H1 (cell line): ENCODE data around the gene VIM. TPM values are rescaled to one million over a fixed set of nuclear protein-coding genes. Genes with fewer than 3 reads are reported as not detected.

ENCODE experiments used
- CTCF ChIA-PET: fragments of 300-600 bp; sonication (Branson Sonifier 250); formaldehyde crosslinking; loops from one replicate; lab custom pipeline; 2021; ENCODE audit not compliant: partially characterized antibody; lab: Charles Lee
- POLR2A ChIA-PET: fragments of 300-600 bp; sonication (Branson Sonifier 250); formaldehyde crosslinking; loops from one replicate; lab custom pipeline; 2021; ENCODE audit warnings: inconsistent platforms; ENCODE audit not compliant: partially characterized antibody; lab: Charles Lee
- DNase-seq, 2 experiments: peaks; one replicate each; pipeline versions ENCODE4 v3.0.0 to v3.0.0-alpha.2; 2010 to 2022; ENCODE audit warnings: low spot score in 2 of 2, low read depth in 1 of 2, mixed read lengths in 1 of 2
- FAIRE-seq: peaks from 2 replicates; lab custom pipeline; 2011; peaks lifted over from hg19 to GRCh38; lab: Jason Lieb, UNC
- H2AFZ ChIP-seq: 2 replicates; pipeline ENCODE4 v1.8.1; 2012; ENCODE audit warnings: low read length, inconsistent platforms
- H2AK5ac ChIP-seq: 2 replicates; pipeline ENCODE4 v1.6.1; 2013; ENCODE audit warnings: low read depth, low read length
- H2BK120ac ChIP-seq: replicated peaks from 2 replicates; pipeline ENCODE3; 2013; ENCODE audit warnings: low read depth, low read length, inconsistent platforms
- H2BK12ac ChIP-seq: 2 replicates; pipeline ENCODE4 v1.6.1; 2013; ENCODE audit warnings: low read depth, low read length
- H2BK15ac ChIP-seq: 2 replicates; pipeline ENCODE4 v1.6.1; 2013; ENCODE audit warnings: low read length
- H2BK20ac ChIP-seq: 2 replicates; pipeline ENCODE4 v1.6.1; 2013; ENCODE audit warnings: low read length
- H2BK5ac ChIP-seq: 2 replicates; pipeline ENCODE4 v1.6.1; 2013; ENCODE audit warnings: low read depth, low read length
- H3K14ac ChIP-seq: 2 replicates; pipeline ENCODE4 v1.6.1; 2013; ENCODE audit warnings: inconsistent platforms; ENCODE audit not compliant: insufficient read length
- H3K18ac ChIP-seq: 2 replicates; pipeline ENCODE4 v1.6.1; 2013; ENCODE audit warnings: low read length; ENCODE audit errors: extremely low read depth
- H3K23ac ChIP-seq: 2 replicates; pipeline ENCODE4 v1.6.1; 2013; ENCODE audit warnings: inconsistent platforms; ENCODE audit not compliant: insufficient read length
- H3K23me2 ChIP-seq: 2 replicates; pipeline ENCODE4 v1.6.1; 2013; ENCODE audit warnings: low read depth, low read length
- H3K27ac ChIP-seq: 2 replicates; pipeline ENCODE4 v1.6.1; 2011; ENCODE audit warnings: low read depth, low read length, inconsistent platforms
- H3K27me3 ChIP-seq, 4 experiments: replicated peaks in 1 of 4; 1 replicate in 1 of 4; 2 replicates in 3 of 4; pipeline versions ENCODE4 v1.6.1 to v1.8.1; 2011 to 2013; ENCODE audit warnings: low read length in 3 of 4, mild to moderate bottlenecking in 3 of 4, inconsistent platforms in 2 of 4, mixed read lengths in 2 of 4, moderate library complexity in 1 of 4; ENCODE audit not compliant: control insufficient read depth in 3 of 4, insufficient read depth in 3 of 4; ENCODE audit errors: extremely low read depth in 1 of 4
- H3K36me3 ChIP-seq, 4 experiments: 2 replicates each; pipeline versions ENCODE4 v1.6.1 to v1.8.1; 2011 to 2013; ENCODE audit warnings: mild to moderate bottlenecking in 4 of 4, low read length in 3 of 4, moderate library complexity in 2 of 4, control low read depth in 1 of 4, inconsistent platforms in 1 of 4; ENCODE audit not compliant: insufficient read depth in 4 of 4, control insufficient read depth in 2 of 4
- H3K4ac ChIP-seq: replicated peaks from 2 replicates; pipeline ENCODE3; 2013; ENCODE audit warnings: low read length, low read depth, mixed read lengths, inconsistent platforms; ENCODE audit not compliant: insufficient read length
- H3K4me1 ChIP-seq, 4 experiments: replicated peaks in 1 of 4; 1 replicate in 1 of 4; 2 replicates in 3 of 4; pipeline versions ENCODE4 v1.6.1 to v1.8.1; 2011 to 2013; ENCODE audit warnings: low read length in 3 of 4, inconsistent platforms in 2 of 4, mixed read lengths in 1 of 4; ENCODE audit not compliant: insufficient read depth in 4 of 4, control insufficient read depth in 3 of 4
- H3K4me2 ChIP-seq, 2 experiments: 2 replicates each; pipeline versions ENCODE4 v1.6.1 to v1.8.1; 2011 to 2013; ENCODE audit warnings: low read depth in 2 of 2, low read length in 2 of 2, control low read depth in 1 of 2, inconsistent platforms in 1 of 2, mild to moderate bottlenecking in 1 of 2; ENCODE audit not compliant: insufficient read depth in 1 of 2
- H3K4me3 ChIP-seq, 4 experiments: fragments of 200-600, 300-600 bp in 1 of 4; sonication (generic), shearing (Covaris generic), sonication (Bioruptor Twin) in 1 of 4; 2 replicates each; pipeline versions ENCODE4 v1.5.1 to v1.8.1; 2011 to 2016; ENCODE audit warnings: low read length in 4 of 4, low read depth in 3 of 4, control low read depth in 2 of 4, inconsistent platforms in 2 of 4, mild to moderate bottlenecking in 2 of 4, mixed read lengths in 1 of 4, moderate library complexity in 1 of 4; ENCODE audit not compliant: insufficient read depth in 2 of 4; ENCODE audit errors: extremely low read depth in 1 of 4
- H3K56ac ChIP-seq: replicated peaks from 2 replicates; pipeline ENCODE3; 2013; ENCODE audit warnings: low read depth, mild to moderate bottlenecking, mixed read lengths, low read length, inconsistent platforms; ENCODE audit not compliant: insufficient read length
- H3K79me1 ChIP-seq: 2 replicates; pipeline ENCODE4 v1.6.1; 2013; ENCODE audit warnings: low read depth, low read length, control low read depth
- H3K79me2 ChIP-seq, 2 experiments: 2 replicates each; pipeline versions ENCODE4 v1.6.1 to v1.8.1; 2012 to 2013; ENCODE audit warnings: low read length in 2 of 2, mild to moderate bottlenecking in 2 of 2, inconsistent platforms in 1 of 2; ENCODE audit not compliant: insufficient read depth in 2 of 2, control insufficient read depth in 1 of 2
- H3K9ac ChIP-seq, 4 experiments: replicated peaks in 1 of 4; 1 replicate in 1 of 4; 2 replicates in 3 of 4; pipeline versions ENCODE4 v1.6.1 to v1.8.1; 2011 to 2013; ENCODE audit warnings: low read depth in 3 of 4, low read length in 3 of 4, control low read depth in 2 of 4, mild to moderate bottlenecking in 2 of 4, moderate library complexity in 2 of 4, inconsistent platforms in 1 of 4; ENCODE audit errors: extremely low read depth in 1 of 4
- H3K9me3 ChIP-seq, 2 experiments: 2 replicates each; pipeline versions ENCODE4 v1.6.1 to v1.8.1; 2012 to 2013; ENCODE audit warnings: mild to moderate bottlenecking in 2 of 2, moderate library complexity in 2 of 2, control low read depth in 1 of 2, inconsistent platforms in 1 of 2, low read depth in 1 of 2, low read length in 1 of 2, mixed read lengths in 1 of 2; ENCODE audit not compliant: insufficient read depth in 2 of 2
- H4K20me1 ChIP-seq, 2 experiments: replicated peaks in 1 of 2; 2 replicates each; pipeline versions ENCODE3 to v1.8.1; 2011 to 2013; ENCODE audit warnings: inconsistent platforms in 2 of 2, low read length in 2 of 2, mild to moderate bottlenecking in 1 of 2; ENCODE audit not compliant: insufficient read depth in 2 of 2, control insufficient read depth in 1 of 2
- H4K5ac ChIP-seq: 2 replicates; pipeline ENCODE4 v1.6.1; 2013; ENCODE audit warnings: low read length, low read depth, mixed read lengths, inconsistent platforms; ENCODE audit not compliant: insufficient read length
- H4K8ac ChIP-seq: 2 replicates; pipeline ENCODE4 v1.8.0; 2013; ENCODE audit warnings: mild to moderate bottlenecking, moderate library complexity, low read length, inconsistent platforms; ENCODE audit not compliant: insufficient read depth; ENCODE audit errors: extremely low read depth
- H4K91ac ChIP-seq: replicated peaks from 2 replicates; pipeline ENCODE3; 2013; ENCODE audit warnings: low read length, mixed read lengths, inconsistent platforms; ENCODE audit not compliant: insufficient read length
- GTF2F1 ChIP-seq: IDR thresholded peaks from 2 replicates; pipeline ENCODE4 v1.6.1; 2012; ENCODE audit warnings: low read depth, low read length, improper control_type of control experiment, borderline replicate concordance
- JUND ChIP-seq: IDR thresholded peaks from 2 replicates; pipeline ENCODE4 v1.6.1; 2011; ENCODE audit warnings: mild to moderate bottlenecking, improper control_type of control experiment, low read length
- KDM4A ChIP-seq: IDR thresholded peaks from one replicate; pipeline ENCODE4 v1.7.1; 2012; ENCODE audit warnings: low read depth, mild to moderate bottlenecking, moderate library complexity, low read length, inconsistent platforms; ENCODE audit not compliant: severe bottlenecking
- KDM5A ChIP-seq: fragments of 200-600 bp; IDR thresholded peaks from 2 replicates; pipeline ENCODE4 v1.7.1; 2012; ENCODE audit warnings: mild to moderate bottlenecking, low read length, inconsistent platforms, mixed read lengths
- PHF8 ChIP-seq: fragments of 200-600 bp; sonication (generic); conservative IDR thresholded peaks from 2 replicates; pipeline ENCODE4 v1.7.1; 2012; ENCODE audit warnings: low read depth, mild to moderate bottlenecking, inconsistent platforms, low read length, moderate library complexity
- RBBP5 ChIP-seq: IDR thresholded peaks from 2 replicates; pipeline ENCODE4 v1.7.1; 2012; ENCODE audit warnings: low read depth, mild to moderate bottlenecking, inconsistent platforms, low read length, moderate library complexity, borderline replicate concordance
- RFX5 ChIP-seq: IDR thresholded peaks from 2 replicates; pipeline ENCODE4 v1.6.1; 2011; ENCODE audit warnings: low read depth, low read length, improper control_type of control experiment, borderline replicate concordance
- SP1 ChIP-seq: IDR thresholded peaks from 2 replicates; pipeline ENCODE4 v1.6.1; 2011; ENCODE audit warnings: low read depth, low read length
- SRF ChIP-seq: IDR thresholded peaks from 2 replicates; pipeline ENCODE4 v1.6.1; 2011; ENCODE audit warnings: mild to moderate bottlenecking, low read depth, low read length, moderate library complexity
- TAF7 ChIP-seq: optimal IDR thresholded peaks from 2 replicates; pipeline ENCODE3; 2011; ENCODE audit warnings: low read depth, mild to moderate bottlenecking, inconsistent platforms, low read length, moderate library complexity, borderline replicate concordance
- ZNF274 ChIP-seq: IDR thresholded peaks from 2 replicates; pipeline ENCODE4 v1.7.0; 2012; ENCODE audit warnings: low read length, borderline replicate concordance; ENCODE audit errors: extremely low read depth
- WGBS, 2 experiments: shearing (Covaris generic) in 1 of 2; methylation state at CpG; one replicate each; pipeline versions ENCODE4 v1.1.6 to v1.1.7; 2013 to 2015; ENCODE audit warnings: low lambda C conversion rate in 2 of 2, mixed read lengths in 2 of 2, inconsistent platforms in 1 of 2, low coverage in 1 of 2, missing lambda C conversion rate in 1 of 2; ENCODE audit not compliant: insufficient replicate concordance in 2 of 2, insufficient coverage in 1 of 2, insufficient read length in 1 of 2; ENCODE audit errors: extremely low coverage in 1 of 2, missing lambda C conversion rate in 1 of 2; 5-methylcytosine and 5-hydroxymethylcytosine counted together
- polyA plus RNA-seq, 7 experiments: library from polyadenylated mRNA; depleted of rRNA in 3 of 7; stranded (reverse) in 5 of 7; unstranded in 2 of 7; fragments of >200 nt in 5 of 7; fragments of 200-250 nt in 2 of 7; gene quantifications; 1 replicate in 5 of 7; 2 replicates in 1 of 7; 4 replicates in 1 of 7; pipeline versions ENCODE4 v1.2.1 to v1.2.3, GENCODE V29; 2011 to 2013; ENCODE audit warnings: missing spikeins in 2 of 7, mixed read lengths in 2 of 7
- total RNA-seq: library from RNA; stranded (reverse); fragmentation: NEBNext Ultra II Directional; extraction: Animal tissue kit (Norgen Biotek cat#: 25700); gene quantifications from 2 replicates; pipeline ENCODE4 v1.2.1, GENCODE V29; 2021
- TF ChIP-seq, protein P1 (sequence below): IDR thresholded peaks from 2 replicates; pipeline ENCODE4 v1.6.1; 2011; ENCODE audit warnings: low read length, improper control_type of control experiment

The VIM gene
- total and polyA plus RNA-seq, 2 of the 8 experiments (the other 6 are each of a cell fraction or from before 2014, with no cell fraction given) = 347 to 372 TPM

DNA sequence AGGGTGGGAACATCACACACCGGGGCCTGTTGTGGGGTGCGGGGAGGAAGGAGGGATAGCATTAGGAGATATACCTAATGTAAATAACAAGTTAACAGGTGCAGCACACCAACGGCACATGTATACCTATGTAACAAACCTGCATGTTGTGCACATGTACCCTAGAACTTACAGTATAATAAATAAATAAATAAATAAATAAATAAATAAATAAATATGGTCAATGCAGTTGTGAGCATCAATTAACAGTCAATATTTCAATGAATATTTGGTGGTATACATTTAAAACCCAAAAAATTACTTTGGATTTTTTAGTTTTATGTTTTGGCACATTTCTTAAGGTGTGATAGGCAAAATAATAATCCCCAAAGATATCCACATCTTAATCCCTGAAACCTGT lies 42.2 kb upstream of the VIM start:
- no peaks in the 10 kb centered on the region for H3K36me3 ChIP-seq
- 0 out of 2 replicates have a peak, but pooled peaks cover under 1% of the 10 kb centered on the region for H3K79me1 ChIP-seq
- TF ChIP-seq RFX5 = no peak
- TF ChIP-seq, protein P1, sequence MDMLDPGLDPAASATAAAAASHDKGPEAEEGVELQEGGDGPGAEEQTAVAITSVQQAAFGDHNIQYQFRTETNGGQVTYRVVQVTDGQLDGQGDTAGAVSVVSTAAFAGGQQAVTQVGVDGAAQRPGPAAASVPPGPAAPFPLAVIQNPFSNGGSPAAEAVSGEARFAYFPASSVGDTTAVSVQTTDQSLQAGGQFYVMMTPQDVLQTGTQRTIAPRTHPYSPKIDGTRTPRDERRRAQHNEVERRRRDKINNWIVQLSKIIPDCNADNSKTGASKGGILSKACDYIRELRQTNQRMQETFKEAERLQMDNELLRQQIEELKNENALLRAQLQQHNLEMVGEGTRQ = no peak
- no peak for TF ChIP-seq PHF8
- no peak for TF ChIP-seq SP1
- TF ChIP-seq KDM4A = no peak
- TF ChIP-seq TAF7 = no peak
- TF ChIP-seq KDM5A = no peak
- no peak for TF ChIP-seq JUND
- no peak for TF ChIP-seq ZNF274
- no peak for TF ChIP-seq GTF2F1
- TF ChIP-seq SRF = no peak
- no peak for TF ChIP-seq RBBP5
- TF ChIP-seq, all 59 proteins: peak for 0
- Histone ChIP-seq H3K23me2 (no peaks in the 10 kb centered on the region), H2BK20ac (no peak overlapping the region), H2BK5ac (no peak overlapping the region), H2AK5ac (no peak overlapping the region), H3K9ac (no peak overlapping the region), H3K18ac (no peak overlapping the region), H4K91ac (no peak overlapping the region), H3K27me3 (no peaks in the 10 kb centered on the region), H2BK12ac (no peak overlapping the region), H2AFZ (no peak overlapping the region), H3K23ac (no peak overlapping the region), H3K4me2 (no peak overlapping the region), H3K4ac (no peak overlapping the region), H2BK120ac (no peak overlapping the region), H3K4me1 (peaks cover 0 to 1% (median 0%) of the 10 kb centered on the region in 4 experiments; a peak in 3 of 7 replicates), H3K56ac (no peak overlapping the region), H2BK15ac (no peak overlapping the region), H4K20me1 (no peaks in the 10 kb centered on the region), H4K8ac (no peak overlapping the region), H3K14ac (no peak overlapping the region), H3K4me3 (no peak overlapping the region), H3K79me2 (peaks cover 0 to 50% of the 10 kb centered on the region in 2 experiments; a peak in 3 of 4 replicates), H4K5ac (no peak overlapping the region), H3K27ac (no peak overlapping the region), H3K9me3 (no peaks in the 10 kb centered on the region)
- ChIA-PET CTCF (no interaction called here), POLR2A (no interaction called here)
- no peak for DNase-seq
- WGBS, 2 experiments = 96% methylated on average over 3 of the region's 3 CpGs; no CpG with 5 or more reads in 1 of the 2 experiments
- no peak for FAIRE-seq
